Activated T-helper 2 cell treated with anti-CD3 and anti-CD28 coated beads, Interferon-gamma antibody, Interleukin-2, Interleukin-4, amounts not matched to agents 10 μg/mL and 5 μg/mL and 100 μg/mL, durations not matched to agents 14 hours and 24 hours and 36 hours (primary cell): ENCODE results near the gene ZNF275. TPM values are rescaled to one million over a fixed set of nuclear protein-coding genes. Genes with fewer than 3 reads are reported as not detected.
"Not testable (repeated sequence)": the region's sequence is repeated elsewhere in the genome, so short reads cannot be mapped to it uniquely, and the experiment has no call there.

Experiments used
- DNase-seq: peaks from one replicate; pipeline ENCODE4 v3.0.0; 2021; ENCODE audit warnings: low spot score
- H3K27ac Mint-ChIP-seq: one replicate; pipeline ENCODE4 v1.8.0; 2021; ENCODE audit warnings: mixed read lengths
- H3K27me3 Mint-ChIP-seq: one replicate; pipeline ENCODE4 v1.8.0; 2021; ENCODE audit warnings: low read depth, mixed read lengths
- H3K36me3 Mint-ChIP-seq: one replicate; pipeline ENCODE4 v1.8.0; 2021; ENCODE audit warnings: low read depth, mixed read lengths
- H3K4me1 Mint-ChIP-seq: one replicate; pipeline ENCODE4 v1.8.0; 2021; ENCODE audit warnings: low read depth, mixed read lengths
- H3K4me3 Mint-ChIP-seq: one replicate; pipeline ENCODE4 v1.8.0; 2021; ENCODE audit warnings: low read depth, mild to moderate bottlenecking, moderate library complexity, mixed read lengths
- H3K9me3 Mint-ChIP-seq: one replicate; pipeline ENCODE4 v1.8.0; 2021; ENCODE audit warnings: mixed read lengths
- intact Hi-C: fragments of 100-400 bp; cut with micrococcal nuclease; formaldehyde crosslinking; loops from one replicate; pipeline ENCODE4 v1.15.1; 2023
- total RNA-seq: library from RNA; stranded (reverse); gene quantifications from 2 replicates; pipeline ENCODE4 v1.2.3, GENCODE V29; 2022

ZNF275 gene
- total RNA-seq = 17.1 and 17.2 TPM in 2 replicates

GRCh38 chrX:153333821-153334653, at the start of gene ZNF275:
Gene ZNF275, plus strand, starts transcription at chrX:153334153. Its CDS starts 2,527 bp downstream, at chrX:153336680.
- Mint-ChIP-seq H3K4me3 (peak within 1 kb of the TSS; percentile 86), H3K27ac (peak within 1 kb of the TSS; percentile 71), H3K36me3 (peaks cover 31% of the 10 kb centered on the region), H3K9me3 (no peaks in the 10 kb centered on the region), H3K27me3 (peaks cover 8% of the 10 kb centered on the region), H3K4me1 (peaks cover 36% of the 10 kb centered on the region)
- DNase-seq = peak; percentile 77
- intact Hi-C loops = no loop called here

GRCh38 chrX:153285678-153286077, 48.3 kb upstream of the ZNF275 start:
- intact Hi-C loops, H3K36me3 Mint-ChIP-seq, H3K4me1 Mint-ChIP-seq, H3K27me3 Mint-ChIP-seq, DNase-seq, H3K9me3 Mint-ChIP-seq, H3K27ac Mint-ChIP-seq, H3K4me3 Mint-ChIP-seq: not testable (repeated sequence)

GRCh38 chrX:153288807-153289206, 45.1 kb upstream of the ZNF275 start:
- H3K27me3 Mint-ChIP-seq, H3K36me3 Mint-ChIP-seq, intact Hi-C loops, DNase-seq, H3K27ac Mint-ChIP-seq, H3K4me3 Mint-ChIP-seq, H3K4me1 Mint-ChIP-seq, H3K9me3 Mint-ChIP-seq: not testable (repeated sequence)

GRCh38 chrX:153293485-153294071, 40.4 kb upstream of the ZNF275 start:
- H3K27me3 Mint-ChIP-seq, DNase-seq, H3K9me3 Mint-ChIP-seq, H3K4me3 Mint-ChIP-seq, H3K4me1 Mint-ChIP-seq, intact Hi-C loops, H3K36me3 Mint-ChIP-seq: not testable (repeated sequence)
- peak overlapping the region; percentile 62 for H3K27ac Mint-ChIP-seq

- H3K27ac Mint-ChIP-seq = no peak overlapping the region
- intact Hi-C loops = no loop called here
- H3K4me3 Mint-ChIP-seq = no peak overlapping the region
- H3K9me3 Mint-ChIP-seq = no peaks in the 10 kb centered on the region
- H3K27me3 Mint-ChIP-seq = peaks cover 18% of the 10 kb centered on the region
- no peaks in the 10 kb centered on the region for H3K36me3 Mint-ChIP-seq
- no peak for DNase-seq
- H3K4me1 Mint-ChIP-seq = peaks cover 8% of the 10 kb centered on the region
Measured at GRCh38 chrX:153297376-153297775, 36.6 kb upstream of the ZNF275 start.

GRCh38 chrX:153299855-153300254, 34.1 kb upstream of the ZNF275 start:
- intact Hi-C loops = no loop called here
- Mint-ChIP-seq H3K4me1 (peaks cover 4% of the 10 kb centered on the region), H3K9me3 (no peaks in the 10 kb centered on the region), H3K27ac (no peak overlapping the region), H3K27me3 (peaks cover 38% of the 10 kb centered on the region), H3K36me3 (no peaks in the 10 kb centered on the region), H3K4me3 (no peak overlapping the region)
- no peak for DNase-seq

GRCh38 chrX:153301746-153302145, 32.2 kb upstream of the ZNF275 start:
- H3K27ac Mint-ChIP-seq = no peak overlapping the region
- no peak for DNase-seq
- H3K27me3 Mint-ChIP-seq = peaks cover 44% of the 10 kb centered on the region
- H3K9me3 Mint-ChIP-seq = no peaks in the 10 kb centered on the region
- intact Hi-C loops = no loop called here
- H3K4me1 Mint-ChIP-seq = peaks cover 4% of the 10 kb centered on the region
- H3K36me3 Mint-ChIP-seq = no peaks in the 10 kb centered on the region
- no peak overlapping the region for H3K4me3 Mint-ChIP-seq

GRCh38 chrX:153302796-153303195, 31.2 kb upstream of the ZNF275 start:
- Mint-ChIP-seq H3K36me3 (no peaks in the 10 kb centered on the region), H3K4me1 (peaks cover 4% of the 10 kb centered on the region), H3K27me3 (peaks cover 44% of the 10 kb centered on the region), H3K4me3 (no peak overlapping the region), H3K27ac (no peak overlapping the region), H3K9me3 (no peaks in the 10 kb centered on the region)
- no peak for DNase-seq
- intact Hi-C loops = no loop called here

GRCh38 chrX:153303276-153304262, 30.4 kb upstream of the ZNF275 start:
- H3K4me3 Mint-ChIP-seq = no peak overlapping the region
- no peaks in the 10 kb centered on the region for H3K36me3 Mint-ChIP-seq
- intact Hi-C loops = no loop called here
- H3K9me3 Mint-ChIP-seq = no peaks in the 10 kb centered on the region
- peaks cover 4% of the 10 kb centered on the region for H3K4me1 Mint-ChIP-seq
- H3K27me3 Mint-ChIP-seq = peaks cover 38% of the 10 kb centered on the region
- DNase-seq = no peak
- H3K27ac Mint-ChIP-seq = no peak overlapping the region

GRCh38 chrX:153304988-153305736, 28.8 kb upstream of the ZNF275 start:
- Mint-ChIP-seq H3K27ac (no peak overlapping the region), H3K36me3 (no peaks in the 10 kb centered on the region)
- intact Hi-C loops = no loop called here

GRCh38 chrX:153305972-153306371, 28.0 kb upstream of the ZNF275 start:
- Mint-ChIP-seq H3K9me3 (no peaks in the 10 kb centered on the region), H3K27ac (no peak overlapping the region), H3K4me1 (peaks cover 4% of the 10 kb centered on the region), H3K4me3 (no peak overlapping the region), H3K36me3 (no peaks in the 10 kb centered on the region), H3K27me3 (peaks cover 31% of the 10 kb centered on the region)
- intact Hi-C loops = no loop called here
- no peak for DNase-seq

More at GRCh38 chrX:153304988-153305736, 28.8 kb upstream of the ZNF275 start:
- DNase-seq = no peak
- Mint-ChIP-seq H3K9me3 (no peaks in the 10 kb centered on the region), H3K4me1 (peaks cover 4% of the 10 kb centered on the region), H3K27me3 (peaks cover 31% of the 10 kb centered on the region), H3K4me3 (no peak overlapping the region)

- Mint-ChIP-seq H3K9me3 (no peaks in the 10 kb centered on the region), H3K36me3 (no peaks in the 10 kb centered on the region), H3K27ac (no peak overlapping the region), H3K27me3 (peaks cover 28% of the 10 kb centered on the region), H3K4me3 (no peak overlapping the region), H3K4me1 (peaks cover 4% of the 10 kb centered on the region)
- DNase-seq = no peak
- intact Hi-C loops = no loop called here
Measured at GRCh38 chrX:153306527-153307115, 27.3 kb upstream of the ZNF275 start.
